H9 (cell line): ENCODE measurements around the gene DLG2. TPM values are rescaled to one million over a fixed set of nuclear protein-coding genes. Genes with fewer than 3 reads are reported as not detected.

Source experiments
- DNase-seq: peaks from one replicate; pipeline ENCODE4 v3.0.0-alpha.2; 2017
- H2AFZ ChIP-seq: one replicate; pipeline ENCODE4 v1.6.1; 2013; ENCODE audit warnings: mild to moderate bottlenecking, low read length, control low read depth, moderate library complexity
- H2AK5ac ChIP-seq: 2 replicates; pipeline ENCODE4 v1.6.1; 2013; ENCODE audit warnings: low read length, control low read depth, mixed read lengths; ENCODE audit not compliant: insufficient read length
- H2BK120ac ChIP-seq: one replicate; pipeline ENCODE4 v1.6.1; 2013; ENCODE audit warnings: low read depth, mild to moderate bottlenecking, low read length, control low read depth, inconsistent platforms; ENCODE audit not compliant: poor library complexity, severe bottlenecking
- H2BK12ac ChIP-seq: 2 replicates; pipeline ENCODE4 v1.6.1; 2013; ENCODE audit warnings: low read length, control low read depth, mixed read lengths, low read depth; ENCODE audit not compliant: insufficient read length
- H2BK15ac ChIP-seq: 2 replicates; pipeline ENCODE4 v1.6.1; 2013; ENCODE audit warnings: low read depth, low read length, control low read depth
- H2BK20ac ChIP-seq: one replicate; pipeline ENCODE4 v1.6.1; 2013; ENCODE audit warnings: low read depth, mild to moderate bottlenecking, low read length, control low read depth, inconsistent platforms; ENCODE audit not compliant: poor library complexity, severe bottlenecking
- H2BK5ac ChIP-seq: 2 replicates; pipeline ENCODE4 v1.6.1; 2013; ENCODE audit warnings: low read length, control low read depth, mixed read lengths; ENCODE audit not compliant: insufficient read length
- H3K14ac ChIP-seq: 2 replicates; pipeline ENCODE4 v1.6.1; 2013; ENCODE audit warnings: low read length, control low read depth; ENCODE audit not compliant: insufficient read depth
- H3K18ac ChIP-seq: 2 replicates; pipeline ENCODE4 v1.6.1; 2013; ENCODE audit warnings: low read depth, mild to moderate bottlenecking, mixed read lengths, low read length, control low read depth; ENCODE audit not compliant: insufficient read length
- H3K23ac ChIP-seq: 2 replicates; pipeline ENCODE4 v1.6.1; 2013; ENCODE audit warnings: low read length, control low read depth, mixed read lengths, low read depth; ENCODE audit not compliant: insufficient read length
- H3K23me2 ChIP-seq: 2 replicates; pipeline ENCODE4 v1.6.1; 2013; ENCODE audit warnings: low read depth, mild to moderate bottlenecking, mixed read lengths, low read length, control low read depth; ENCODE audit not compliant: insufficient read length, poor library complexity, severe bottlenecking
- H3K27ac ChIP-seq: 2 replicates; pipeline ENCODE4 v1.5.1; 2013; ENCODE audit warnings: low read length, control low read depth, mixed read lengths, low read depth; ENCODE audit not compliant: insufficient read length
- H3K27me3 ChIP-seq: 2 replicates; pipeline ENCODE4 v1.6.1; 2013; ENCODE audit warnings: low read length, control low read depth, inconsistent platforms; ENCODE audit not compliant: insufficient read depth
- H3K4ac ChIP-seq: 2 replicates; pipeline ENCODE4 v1.6.1; 2013; ENCODE audit warnings: low read depth, mild to moderate bottlenecking, control low read depth, inconsistent platforms, low read length, moderate library complexity
- H3K4me1 ChIP-seq: 2 replicates; pipeline ENCODE4 v1.6.1; 2013; ENCODE audit warnings: low read length, control low read depth, inconsistent platforms; ENCODE audit not compliant: insufficient read depth
- H3K4me2 ChIP-seq: 2 replicates; pipeline ENCODE4 v1.6.1; 2013; ENCODE audit warnings: low read length, control low read depth, mixed read lengths; ENCODE audit not compliant: insufficient read length, insufficient read depth
- H3K56ac ChIP-seq: 2 replicates; pipeline ENCODE4 v1.6.1; 2013; ENCODE audit warnings: low read depth, mild to moderate bottlenecking, mixed read lengths, low read length, control low read depth; ENCODE audit not compliant: insufficient read length
- H3K79me1 ChIP-seq: 2 replicates; pipeline ENCODE4 v1.6.1; 2013; ENCODE audit warnings: low read depth, mild to moderate bottlenecking, moderate library complexity, low read length, control low read depth, inconsistent platforms; ENCODE audit not compliant: insufficient read depth, poor library complexity, severe bottlenecking
- H3K79me2 ChIP-seq: 2 replicates; pipeline ENCODE4 v1.6.1; 2013; ENCODE audit warnings: low read length, control low read depth, inconsistent platforms; ENCODE audit not compliant: insufficient read depth
- H3K9ac ChIP-seq: 2 replicates; pipeline ENCODE4 v1.6.1; 2013; ENCODE audit warnings: low read length, control low read depth, mixed read lengths; ENCODE audit not compliant: insufficient read length; ENCODE audit errors: extremely low read depth
- H3K9me3 ChIP-seq: one replicate; pipeline ENCODE4 v1.6.1; 2013; ENCODE audit warnings: low read depth, low read length, inconsistent platforms; ENCODE audit not compliant: control insufficient read depth
- H3T11ph ChIP-seq: one replicate; pipeline ENCODE4 v1.6.1; 2013; ENCODE audit warnings: mild to moderate bottlenecking, low read length, control low read depth, inconsistent platforms
- H4K20me1 ChIP-seq: one replicate; pipeline ENCODE4 v1.6.1; 2013; ENCODE audit not compliant: control insufficient read depth, insufficient read length, insufficient read depth
- H4K5ac ChIP-seq: 2 replicates; pipeline ENCODE4 v1.6.1; 2013; ENCODE audit warnings: low read depth, mild to moderate bottlenecking, mixed read lengths, low read length, control low read depth; ENCODE audit not compliant: insufficient read length
- H4K8ac ChIP-seq: replicated peaks from 2 replicates; pipeline ENCODE4 v1.6.1; 2013; ENCODE audit warnings: low read length, control low read depth, mixed read lengths, low read depth; ENCODE audit not compliant: insufficient read length
- H4K91ac ChIP-seq: 2 replicates; pipeline ENCODE4 v1.6.1; 2013; ENCODE audit warnings: low read depth, mild to moderate bottlenecking, moderate library complexity, mixed read lengths, low read length, control low read depth; ENCODE audit not compliant: insufficient read length
- H3K27ac Mint-ChIP-seq, 3 experiments: 2 replicates in 2 of 3; 3 replicates in 1 of 3; pipeline ENCODE4 v1.8.0; 2020 to 2021; ENCODE audit warnings: mixed read lengths in 3 of 3, mild to moderate bottlenecking in 1 of 3, moderate library complexity in 1 of 3
- H3K27me3 Mint-ChIP-seq: 2 replicates; pipeline ENCODE4 v1.8.0; 2021; ENCODE audit warnings: low read depth, mild to moderate bottlenecking, moderate library complexity, mixed read lengths
- H3K36me3 Mint-ChIP-seq, 3 experiments: 2 replicates in 2 of 3; 3 replicates in 1 of 3; pipeline ENCODE4 v1.8.0; 2020 to 2021; ENCODE audit warnings: low read depth in 3 of 3, mixed read lengths in 3 of 3; ENCODE audit not compliant: insufficient read depth in 1 of 3
- H3K4me1 Mint-ChIP-seq, 2 experiments: 2 replicates each; pipeline ENCODE4 v1.8.0; 2020; ENCODE audit warnings: mixed read lengths in 2 of 2
- H3K4me3 Mint-ChIP-seq, 2 experiments: 2 replicates in 1 of 2; 3 replicates in 1 of 2; pipeline ENCODE4 v1.8.0; 2020 to 2021; ENCODE audit warnings: mild to moderate bottlenecking in 2 of 2, mixed read lengths in 2 of 2, moderate library complexity in 1 of 2
- H3K9me3 Mint-ChIP-seq, 2 experiments: 2 replicates in 1 of 2; 3 replicates in 1 of 2; pipeline ENCODE4 v1.8.0; 2020; ENCODE audit warnings: mild to moderate bottlenecking in 2 of 2, mixed read lengths in 2 of 2, moderate library complexity in 1 of 2
- CTCF ChIP-seq: fragments of 200-600 bp; sonication (generic); conservative IDR thresholded peaks from 3 replicates; pipeline ENCODE4 v1.8.0; 2021; ENCODE audit warnings: antibody characterized with exemption, mild to moderate bottlenecking
- total RNA-seq: library from RNA; stranded (reverse); gene quantifications from 2 replicates; pipeline ENCODE4 v1.2.1, GENCODE V29; 2021

DLG2 gene
- total RNA-seq, 1 experiment from 2014 or later = 8.0 TPM

- Mint-ChIP-seq H3K27me3 (no peaks in the 10 kb centered on the region), H3K9me3 (no peaks in the 10 kb centered on the region), H3K4me1 (peaks cover 34 to 38% of the 10 kb centered on the region in 2 experiments), H3K27ac (no peak overlapping the region), H3K4me3 (no peak overlapping the region), H3K36me3 (no peaks in the 10 kb centered on the region)
- no peak overlapping the region for H2BK20ac ChIP-seq
- no peak overlapping the region for H4K8ac ChIP-seq
- no peaks in the 10 kb centered on the region for H4K20me1 ChIP-seq
- H3K56ac ChIP-seq = no peak overlapping the region
- no peak overlapping the region for H2AFZ ChIP-seq
- H3K4me1 ChIP-seq = peaks cover 3% of the 10 kb centered on the region; the same call in 1 of the 2 replicates
- no peak overlapping the region for H2BK15ac ChIP-seq
- DNase-seq = peak; percentile 39
- H3K4me2 ChIP-seq = no peak overlapping the region
- no peak overlapping the region for H2BK12ac ChIP-seq
- no peak for TF ChIP-seq CTCF
- no peaks in the 10 kb centered on the region for H3K27me3 ChIP-seq
- no peak overlapping the region for H4K5ac ChIP-seq
- H2AK5ac ChIP-seq = no peak overlapping the region
- no peak overlapping the region for H3K27ac ChIP-seq
- H3K9ac ChIP-seq = no peak overlapping the region
- no peak overlapping the region for H3K18ac ChIP-seq
- no peak overlapping the region for H2BK5ac ChIP-seq
- H3K23ac ChIP-seq = no peak overlapping the region
- no peaks in the 10 kb centered on the region for H3K79me1 ChIP-seq
- no peaks in the 10 kb centered on the region for H3K23me2 ChIP-seq
- no peak overlapping the region for H2BK120ac ChIP-seq
- H3K14ac ChIP-seq = no peak overlapping the region
- H3T11ph ChIP-seq = no peak overlapping the region
- no peak overlapping the region for H4K91ac ChIP-seq
- H3K9me3 ChIP-seq = no peaks in the 10 kb centered on the region
- no peaks in the 10 kb centered on the region for H3K79me2 ChIP-seq
- no peak overlapping the region for H3K4ac ChIP-seq
Measured at GRCh38 chr11:84673753-84674152, 953.4 kb downstream of the DLG2 start.
